H1 (cell line): ENCODE results near the gene NHS. TPM values are rescaled to one million over a fixed set of nuclear protein-coding genes. Genes with fewer than 3 reads are reported as not detected.

Experiments
- CTCF ChIA-PET: fragments of 300-600 bp; sonication (Branson Sonifier 250); formaldehyde crosslinking; loops from one replicate; lab custom pipeline; 2021; ENCODE audit not compliant: partially characterized antibody; lab: Charles Lee
- POLR2A ChIA-PET: fragments of 300-600 bp; sonication (Branson Sonifier 250); formaldehyde crosslinking; loops from one replicate; lab custom pipeline; 2021; ENCODE audit warnings: inconsistent platforms; ENCODE audit not compliant: partially characterized antibody; lab: Charles Lee
- DNase-seq, 2 experiments: peaks; one replicate each; pipeline versions ENCODE4 v3.0.0 to v3.0.0-alpha.2; 2010 to 2022; ENCODE audit warnings: low spot score in 2 of 2, low read depth in 1 of 2, mixed read lengths in 1 of 2
- FAIRE-seq: peaks from 2 replicates; lab custom pipeline; 2011; peaks lifted over from hg19 to GRCh38; lab: Jason Lieb, UNC
- H2AFZ ChIP-seq: 2 replicates; pipeline ENCODE4 v1.8.1; 2012; ENCODE audit warnings: low read length, inconsistent platforms
- H2AK5ac ChIP-seq: 2 replicates; pipeline ENCODE4 v1.6.1; 2013; ENCODE audit warnings: low read depth, low read length
- H2BK120ac ChIP-seq: replicated peaks from 2 replicates; pipeline ENCODE3; 2013; ENCODE audit warnings: low read depth, low read length, inconsistent platforms
- H2BK12ac ChIP-seq: 2 replicates; pipeline ENCODE4 v1.6.1; 2013; ENCODE audit warnings: low read depth, low read length
- H2BK15ac ChIP-seq: 2 replicates; pipeline ENCODE4 v1.6.1; 2013; ENCODE audit warnings: low read length
- H2BK20ac ChIP-seq: 2 replicates; pipeline ENCODE4 v1.6.1; 2013; ENCODE audit warnings: low read length
- H2BK5ac ChIP-seq: 2 replicates; pipeline ENCODE4 v1.6.1; 2013; ENCODE audit warnings: low read depth, low read length
- H3K14ac ChIP-seq: 2 replicates; pipeline ENCODE4 v1.6.1; 2013; ENCODE audit warnings: inconsistent platforms; ENCODE audit not compliant: insufficient read length
- H3K18ac ChIP-seq: 2 replicates; pipeline ENCODE4 v1.6.1; 2013; ENCODE audit warnings: low read length; ENCODE audit errors: extremely low read depth
- H3K23ac ChIP-seq: 2 replicates; pipeline ENCODE4 v1.6.1; 2013; ENCODE audit warnings: inconsistent platforms; ENCODE audit not compliant: insufficient read length
- H3K23me2 ChIP-seq: 2 replicates; pipeline ENCODE4 v1.6.1; 2013; ENCODE audit warnings: low read depth, low read length
- H3K27ac ChIP-seq: 2 replicates; pipeline ENCODE4 v1.6.1; 2011; ENCODE audit warnings: low read depth, low read length, inconsistent platforms
- H3K27me3 ChIP-seq, 4 experiments: replicated peaks in 1 of 4; 1 replicate in 1 of 4; 2 replicates in 3 of 4; pipeline versions ENCODE4 v1.6.1 to v1.8.1; 2011 to 2013; ENCODE audit warnings: low read length in 3 of 4, mild to moderate bottlenecking in 3 of 4, inconsistent platforms in 2 of 4, mixed read lengths in 2 of 4, moderate library complexity in 1 of 4; ENCODE audit not compliant: control insufficient read depth in 3 of 4, insufficient read depth in 3 of 4; ENCODE audit errors: extremely low read depth in 1 of 4
- H3K36me3 ChIP-seq, 4 experiments: 2 replicates each; pipeline versions ENCODE4 v1.6.1 to v1.8.1; 2011 to 2013; ENCODE audit warnings: mild to moderate bottlenecking in 4 of 4, low read length in 3 of 4, moderate library complexity in 2 of 4, control low read depth in 1 of 4, inconsistent platforms in 1 of 4; ENCODE audit not compliant: insufficient read depth in 4 of 4, control insufficient read depth in 2 of 4
- H3K4ac ChIP-seq: replicated peaks from 2 replicates; pipeline ENCODE3; 2013; ENCODE audit warnings: low read length, low read depth, mixed read lengths, inconsistent platforms; ENCODE audit not compliant: insufficient read length
- H3K4me1 ChIP-seq, 4 experiments: replicated peaks in 1 of 4; 1 replicate in 1 of 4; 2 replicates in 3 of 4; pipeline versions ENCODE4 v1.6.1 to v1.8.1; 2011 to 2013; ENCODE audit warnings: low read length in 3 of 4, inconsistent platforms in 2 of 4, mixed read lengths in 1 of 4; ENCODE audit not compliant: insufficient read depth in 4 of 4, control insufficient read depth in 3 of 4
- H3K4me2 ChIP-seq, 2 experiments: 2 replicates each; pipeline versions ENCODE4 v1.6.1 to v1.8.1; 2011 to 2013; ENCODE audit warnings: low read depth in 2 of 2, low read length in 2 of 2, control low read depth in 1 of 2, inconsistent platforms in 1 of 2, mild to moderate bottlenecking in 1 of 2; ENCODE audit not compliant: insufficient read depth in 1 of 2
- H3K4me3 ChIP-seq, 4 experiments: fragments of 200-600, 300-600 bp in 1 of 4; sonication (generic), shearing (Covaris generic), sonication (Bioruptor Twin) in 1 of 4; 2 replicates each; pipeline versions ENCODE4 v1.5.1 to v1.8.1; 2011 to 2016; ENCODE audit warnings: low read length in 4 of 4, low read depth in 3 of 4, control low read depth in 2 of 4, inconsistent platforms in 2 of 4, mild to moderate bottlenecking in 2 of 4, mixed read lengths in 1 of 4, moderate library complexity in 1 of 4; ENCODE audit not compliant: insufficient read depth in 2 of 4; ENCODE audit errors: extremely low read depth in 1 of 4
- H3K56ac ChIP-seq: replicated peaks from 2 replicates; pipeline ENCODE3; 2013; ENCODE audit warnings: low read depth, mild to moderate bottlenecking, mixed read lengths, low read length, inconsistent platforms; ENCODE audit not compliant: insufficient read length
- H3K79me1 ChIP-seq: 2 replicates; pipeline ENCODE4 v1.6.1; 2013; ENCODE audit warnings: low read depth, low read length, control low read depth
- H3K79me2 ChIP-seq, 2 experiments: 2 replicates each; pipeline versions ENCODE4 v1.6.1 to v1.8.1; 2012 to 2013; ENCODE audit warnings: low read length in 2 of 2, mild to moderate bottlenecking in 2 of 2, inconsistent platforms in 1 of 2; ENCODE audit not compliant: insufficient read depth in 2 of 2, control insufficient read depth in 1 of 2
- H3K9ac ChIP-seq, 4 experiments: replicated peaks in 1 of 4; 1 replicate in 1 of 4; 2 replicates in 3 of 4; pipeline versions ENCODE4 v1.6.1 to v1.8.1; 2011 to 2013; ENCODE audit warnings: low read depth in 3 of 4, low read length in 3 of 4, control low read depth in 2 of 4, mild to moderate bottlenecking in 2 of 4, moderate library complexity in 2 of 4, inconsistent platforms in 1 of 4; ENCODE audit errors: extremely low read depth in 1 of 4
- H3K9me3 ChIP-seq, 2 experiments: 2 replicates each; pipeline versions ENCODE4 v1.6.1 to v1.8.1; 2012 to 2013; ENCODE audit warnings: mild to moderate bottlenecking in 2 of 2, moderate library complexity in 2 of 2, control low read depth in 1 of 2, inconsistent platforms in 1 of 2, low read depth in 1 of 2, low read length in 1 of 2, mixed read lengths in 1 of 2; ENCODE audit not compliant: insufficient read depth in 2 of 2
- H4K20me1 ChIP-seq, 2 experiments: replicated peaks in 1 of 2; 2 replicates each; pipeline versions ENCODE3 to v1.8.1; 2011 to 2013; ENCODE audit warnings: inconsistent platforms in 2 of 2, low read length in 2 of 2, mild to moderate bottlenecking in 1 of 2; ENCODE audit not compliant: insufficient read depth in 2 of 2, control insufficient read depth in 1 of 2
- H4K5ac ChIP-seq: 2 replicates; pipeline ENCODE4 v1.6.1; 2013; ENCODE audit warnings: low read length, low read depth, mixed read lengths, inconsistent platforms; ENCODE audit not compliant: insufficient read length
- H4K8ac ChIP-seq: 2 replicates; pipeline ENCODE4 v1.8.0; 2013; ENCODE audit warnings: mild to moderate bottlenecking, moderate library complexity, low read length, inconsistent platforms; ENCODE audit not compliant: insufficient read depth; ENCODE audit errors: extremely low read depth
- H4K91ac ChIP-seq: replicated peaks from 2 replicates; pipeline ENCODE3; 2013; ENCODE audit warnings: low read length, mixed read lengths, inconsistent platforms; ENCODE audit not compliant: insufficient read length
- CHD2 ChIP-seq: IDR thresholded peaks from 2 replicates; pipeline ENCODE4 v1.6.1; 2012; ENCODE audit warnings: low read length, improper control_type of control experiment
- CREB1 ChIP-seq: IDR thresholded peaks from 2 replicates; pipeline ENCODE4 v1.6.1; 2012; ENCODE audit warnings: inconsistent platforms
- EGR1 ChIP-seq: IDR thresholded peaks from 2 replicates; pipeline ENCODE4 v1.6.1; 2011; ENCODE audit warnings: low read depth, low read length, borderline replicate concordance
- KDM5A ChIP-seq: fragments of 200-600 bp; IDR thresholded peaks from 2 replicates; pipeline ENCODE4 v1.7.1; 2012; ENCODE audit warnings: mild to moderate bottlenecking, low read length, inconsistent platforms, mixed read lengths
- NANOG ChIP-seq: IDR thresholded peaks from 2 replicates; pipeline ENCODE4 v1.6.1; 2011; ENCODE audit warnings: low read length, low read depth, mild to moderate bottlenecking, inconsistent platforms; ENCODE audit not compliant: insufficient read depth, poor library complexity, severe bottlenecking
- RAD21 ChIP-seq, 2 experiments: IDR thresholded peaks in 1 of 2; conservative IDR thresholded peaks in 1 of 2; 2 replicates each; pipeline ENCODE4 v1.6.1; 2011; ENCODE audit warnings: low read depth in 2 of 2, low read length in 2 of 2, improper control_type of control experiment in 1 of 2, inconsistent platforms in 1 of 2, mild to moderate bottlenecking in 1 of 2, moderate library complexity in 1 of 2
- RFX5 ChIP-seq: IDR thresholded peaks from 2 replicates; pipeline ENCODE4 v1.6.1; 2011; ENCODE audit warnings: low read depth, low read length, improper control_type of control experiment, borderline replicate concordance
- SAP30 ChIP-seq: fragments of 300-600 bp; sonication (generic); IDR thresholded peaks from 2 replicates; pipeline ENCODE4 v1.7.1; 2012; ENCODE audit warnings: low read length, moderate library complexity, mild to moderate bottlenecking, inconsistent platforms; ENCODE audit not compliant: insufficient read depth, insufficient replicate concordance
- SIRT6 ChIP-seq: IDR thresholded peaks from one replicate; pipeline ENCODE4 v1.7.1; 2012; ENCODE audit warnings: low read length, inconsistent platforms
- SP1 ChIP-seq: IDR thresholded peaks from 2 replicates; pipeline ENCODE4 v1.6.1; 2011; ENCODE audit warnings: low read depth, low read length
- SP2 ChIP-seq: IDR thresholded peaks from 2 replicates; pipeline ENCODE4 v1.6.1; 2012; ENCODE audit warnings: mild to moderate bottlenecking, low read length, inconsistent platforms
- YY1 ChIP-seq: IDR thresholded peaks from 2 replicates; pipeline ENCODE4 v1.6.1; 2011; ENCODE audit warnings: low read depth, mild to moderate bottlenecking, low read length
- WGBS, 2 experiments: shearing (Covaris generic) in 1 of 2; methylation state at CpG; one replicate each; pipeline versions ENCODE4 v1.1.6 to v1.1.7; 2013 to 2015; ENCODE audit warnings: low lambda C conversion rate in 2 of 2, mixed read lengths in 2 of 2, inconsistent platforms in 1 of 2, low coverage in 1 of 2, missing lambda C conversion rate in 1 of 2; ENCODE audit not compliant: insufficient replicate concordance in 2 of 2, insufficient coverage in 1 of 2, insufficient read length in 1 of 2; ENCODE audit errors: extremely low coverage in 1 of 2, missing lambda C conversion rate in 1 of 2; 5-methylcytosine and 5-hydroxymethylcytosine counted together
- polyA plus RNA-seq, 7 experiments: library from polyadenylated mRNA; depleted of rRNA in 3 of 7; stranded (reverse) in 5 of 7; unstranded in 2 of 7; fragments of >200 nt in 5 of 7; fragments of 200-250 nt in 2 of 7; gene quantifications; 1 replicate in 5 of 7; 2 replicates in 1 of 7; 4 replicates in 1 of 7; pipeline versions ENCODE4 v1.2.1 to v1.2.3, GENCODE V29; 2011 to 2013; ENCODE audit warnings: missing spikeins in 2 of 7, mixed read lengths in 2 of 7
- total RNA-seq: library from RNA; stranded (reverse); fragmentation: NEBNext Ultra II Directional; extraction: Animal tissue kit (Norgen Biotek cat#: 25700); gene quantifications from 2 replicates; pipeline ENCODE4 v1.2.1, GENCODE V29; 2021

The NHS gene
- total and polyA plus RNA-seq, 2 of the 8 experiments (the other 6 are each of a cell fraction or from before 2014, with no cell fraction given): 2.2 to 6.7 TPM

GRCh38 chrX:17687648-17688047 lies 312.6 kb downstream of the NHS start:
- no peak overlapping the region; the same call in 1 of the 2 replicates for H4K8ac ChIP-seq
- H3K9me3 ChIP-seq: no peaks in the 10 kb centered on the region
- no peak for DNase-seq
- ChIA-PET CTCF (interaction anchor here (0.6 kb wide), 1 partner anchor 630 kb away, joined by 4 read pairs; no protein-coding TSS in a partner anchor), POLR2A (no interaction called here)
- no peak overlapping the region for H2BK120ac ChIP-seq
- 90% methylated on average over 14 of the region's 14 CpGs; no CpG with 5 or more reads in 1 of the 2 experiments for WGBS, 2 experiments
- no peak for FAIRE-seq
- no peak overlapping the region for H3K4me2 ChIP-seq
- H4K20me1 ChIP-seq: no peaks in the 10 kb centered on the region
- H2BK20ac ChIP-seq: no peak overlapping the region
- H3K4ac ChIP-seq: no peak overlapping the region
- H3K4me1 ChIP-seq: no peaks in the 10 kb centered on the region
- no peak overlapping the region for H3K4me3 ChIP-seq
- no peak overlapping the region for H3K18ac ChIP-seq
- no peak overlapping the region for H2AFZ ChIP-seq
- H3K79me1 ChIP-seq: no peaks in the 10 kb centered on the region
- no peaks in the 10 kb centered on the region for H3K79me2 ChIP-seq
- no peak overlapping the region for H2BK15ac ChIP-seq
- no peaks in the 10 kb centered on the region for H3K27me3 ChIP-seq
- H2BK5ac ChIP-seq: no peak overlapping the region
- H3K56ac ChIP-seq: no peak overlapping the region
- H3K23me2 ChIP-seq: no peaks in the 10 kb centered on the region
- no peak overlapping the region for H3K9ac ChIP-seq
- H4K5ac ChIP-seq: no peak overlapping the region
- no peaks in the 10 kb centered on the region for H3K36me3 ChIP-seq
- H2AK5ac ChIP-seq: no peak overlapping the region
- TF ChIP-seq CHD2 (no peak), SP1 (no peak), NANOG (no peak), SIRT6 (no peak), EGR1 (no peak), SAP30 (no peak), YY1 (no peak), RAD21 (IDR thresholded peaks at IDR 0.05 in 1 of 2, conservative IDR thresholded peaks at IDR 0.05 in 1 of 2; ENCODE audit: low read depth in 2 of 2, low read length in 2 of 2) (no peak), KDM5A (no peak), SP2 (no peak), RFX5 (no peak), CREB1 (no peak)
- H3K27ac ChIP-seq: no peak overlapping the region
- H3K23ac ChIP-seq: no peak overlapping the region
- H2BK12ac ChIP-seq: no peak overlapping the region
- H4K91ac ChIP-seq: no peak overlapping the region
- no peak overlapping the region for H3K14ac ChIP-seq
